K562 treated with DMSO at 1 percent for 48 hours (cell line): Measurements from ENCODE around the gene POLH. TPM values are rescaled to one million over a fixed set of nuclear protein-coding genes. Genes with fewer than 3 reads are reported as not detected.

Experiments used
- total RNA-seq: library from RNA; unstranded; fragments of 300-600 nt; gene quantifications from 2 replicates; pipeline ENCODE4 v1.2.3, GENCODE V29; 2022; ENCODE audit warnings: low replicate concordance; ENCODE audit errors: extremely low read depth

The POLH gene
- total RNA-seq: not detected in 2 replicates

GRCh38 chr6:43575772-43576551 lies at the start of gene POLH, which contains the start of gene XPO5:
TSS of gene POLH (plus strand) at chr6:43576185. CDS start at chr6:43582320, 6,135 bp downstream.
TSS of gene XPO5 (minus strand) at chr6:43576038. CDS start at chr6:43575864, 174 bp downstream.

GRCh38 chr6:43629104-43629504 lies 53.1 kb downstream of the POLH start, which contains the start of gene GTPBP2:
TSS of gene GTPBP2 (minus strand) at chr6:43629264. CDS start at chr6:43629162, 102 bp downstream.

GRCh38 chr6:43635387-43636307 lies 59.7 kb downstream of the POLH start, which contains the start of gene MAD2L1BP:
TSS of gene MAD2L1BP (plus strand) at chr6:43635840. CDS start at chr6:43635876, 36 bp downstream.

GRCh38 chr6:43644940-43645612 lies 69.1 kb downstream of the POLH start, which contains the start of gene RSPH9:
TSS of gene RSPH9 (plus strand) at chr6:43645036. CDS start at chr6:43645099, 63 bp downstream.

Other genes with a start within 250 kb of the POLH start
- gene ZNF318, start 206.5 kb upstream of the POLH start, total RNA-seq: 43.1 TPM in 1 of 2 replicates, not detected in the other
- not detected in 2 replicates for gene ABCC10, start 148.6 kb upstream of the POLH start, total RNA-seq
- gene DLK2, start 120.6 kb upstream of the POLH start, total RNA-seq: not detected in 2 replicates
- not detected in 2 replicates for gene TJAP1, start 98.6 kb upstream of the POLH start, total RNA-seq
- gene LRRC73, start 65.8 kb upstream of the POLH start, total RNA-seq: not detected in 2 replicates
- not detected in 2 replicates for gene YIPF3, start 59.3 kb upstream of the POLH start, total RNA-seq
- not detected in 2 replicates for gene POLR1C, start 59.1 kb upstream of the POLH start, total RNA-seq
- gene XPO5, start 147 bp upstream of the POLH start, total RNA-seq: not detected in 2 replicates
- gene GTPBP2, start 53.1 kb downstream of the POLH start, total RNA-seq: 179 TPM in 1 of 2 replicates, not detected in the other
- not detected in 2 replicates for gene MAD2L1BP, start 59.7 kb downstream of the POLH start, total RNA-seq
- gene RSPH9, start 68.9 kb downstream of the POLH start, total RNA-seq: not detected in 2 replicates
- gene MRPS18A, start 111.6 kb downstream of the POLH start, total RNA-seq: not detected in 2 replicates
- 403 TPM in 1 of 2 replicates, not detected in the other for gene VEGFA, start 194.0 kb downstream of the POLH start, total RNA-seq